ENCODE results near the gene ARIH2.

ARIH2 gene

GRCh38 chr3:48962340-48962739 lies 43.7 kb downstream of the ARIH2 start:
- Histone ChIP-seq H3K27me3 (ENCODE audit: control insufficient read depth, insufficient read depth, low read length) (no peaks in the 10 kb centered on the region), H3K4me1 (ENCODE audit: control insufficient read depth, insufficient read depth, low read length) (no peaks in the 10 kb centered on the region), H3K4me3 (ENCODE audit: low read length) (no peak overlapping the region), H3K9ac (ENCODE audit: low read length) (no peak overlapping the region), H3K27ac (ENCODE audit: low read depth, low read length) (no peak overlapping the region), H3K36me3 (ENCODE audit: control insufficient read depth, insufficient read depth, low read length) (peaks cover 5% of the 10 kb centered on the region)

GRCh38 chr3:48962939-48963338 lies 44.3 kb downstream of the ARIH2 start:
- Histone ChIP-seq H3K36me3 (ENCODE audit: control insufficient read depth, insufficient read depth, low read length) (peaks cover 5% of the 10 kb centered on the region), H3K9ac (ENCODE audit: low read length) (no peak overlapping the region), H3K4me3 (ENCODE audit: low read length) (no peak overlapping the region), H3K4me1 (ENCODE audit: control insufficient read depth, insufficient read depth, low read length) (no peaks in the 10 kb centered on the region), H3K27me3 (ENCODE audit: control insufficient read depth, insufficient read depth, low read length) (no peaks in the 10 kb centered on the region), H3K27ac (ENCODE audit: low read depth, low read length) (no peak overlapping the region)

- no peak overlapping the region for H3K4me3 ChIP-seq (ENCODE audit: low read length)
- no peak overlapping the region for H3K9ac ChIP-seq (ENCODE audit: low read length)
- peaks cover 8% of the 10 kb centered on the region for H3K36me3 ChIP-seq (ENCODE audit: control insufficient read depth, insufficient read depth, low read length)
- no peak overlapping the region for H3K27ac ChIP-seq (ENCODE audit: low read depth, low read length)
- no peaks in the 10 kb centered on the region for H3K27me3 ChIP-seq (ENCODE audit: control insufficient read depth, insufficient read depth, low read length)
- H3K4me1 ChIP-seq (ENCODE audit: control insufficient read depth, insufficient read depth, low read length) = no peaks in the 10 kb centered on the region
Observed at GRCh38 chr3:48963591-48963990, 44.9 kb downstream of the ARIH2 start.

- no peak overlapping the region for H3K9ac ChIP-seq (ENCODE audit: low read length)
- H3K27me3 ChIP-seq (ENCODE audit: control insufficient read depth, insufficient read depth, low read length) = no peaks in the 10 kb centered on the region
- H3K27ac ChIP-seq (ENCODE audit: low read depth, low read length) = no peak overlapping the region
- no peak overlapping the region for H3K4me3 ChIP-seq (ENCODE audit: low read length)
- peaks cover 19% of the 10 kb centered on the region for H3K36me3 ChIP-seq (ENCODE audit: control insufficient read depth, insufficient read depth, low read length)
- H3K4me1 ChIP-seq (ENCODE audit: control insufficient read depth, insufficient read depth, low read length) = no peaks in the 10 kb centered on the region
Observed at GRCh38 chr3:48966367-48966766, 47.7 kb downstream of the ARIH2 start.

- no peaks in the 10 kb centered on the region for H3K4me1 ChIP-seq (ENCODE audit: control insufficient read depth, insufficient read depth, low read length)
Observed at GRCh38 chr3:48966876-48967361, 48.3 kb downstream of the ARIH2 start.

GRCh38 chr3:48970586-48970985 lies 51.9 kb downstream of the ARIH2 start:
- Histone ChIP-seq H3K4me1 (ENCODE audit: control insufficient read depth, insufficient read depth, low read length) (no peaks in the 10 kb centered on the region), H3K27ac (ENCODE audit: low read depth, low read length) (no peak overlapping the region), H3K4me3 (ENCODE audit: low read length) (no peak overlapping the region), H3K9ac (ENCODE audit: low read length) (no peak overlapping the region), H3K36me3 (ENCODE audit: control insufficient read depth, insufficient read depth, low read length) (peaks cover 33% of the 10 kb centered on the region), H3K27me3 (ENCODE audit: control insufficient read depth, insufficient read depth, low read length) (no peaks in the 10 kb centered on the region)

More at GRCh38 chr3:48966876-48967361, 48.3 kb downstream of the ARIH2 start:
- Histone ChIP-seq H3K36me3 (ENCODE audit: control insufficient read depth, insufficient read depth, low read length) (peaks cover 20% of the 10 kb centered on the region), H3K4me3 (ENCODE audit: low read length) (no peak overlapping the region), H3K9ac (ENCODE audit: low read length) (no peak overlapping the region), H3K27ac (ENCODE audit: low read depth, low read length) (no peak overlapping the region), H3K27me3 (ENCODE audit: control insufficient read depth, insufficient read depth, low read length) (no peaks in the 10 kb centered on the region)

- H3K4me1 ChIP-seq (ENCODE audit: control insufficient read depth, insufficient read depth, low read length) = no peaks in the 10 kb centered on the region
- no peaks in the 10 kb centered on the region for H3K27me3 ChIP-seq (ENCODE audit: control insufficient read depth, insufficient read depth, low read length)
- H3K4me3 ChIP-seq (ENCODE audit: low read length) = no peak overlapping the region
- peaks cover 37% of the 10 kb centered on the region for H3K36me3 ChIP-seq (ENCODE audit: control insufficient read depth, insufficient read depth, low read length)
- H3K27ac ChIP-seq (ENCODE audit: low read depth, low read length) = no peak overlapping the region
- H3K9ac ChIP-seq (ENCODE audit: low read length) = no peak overlapping the region
Observed at GRCh38 chr3:48974076-48974864, 55.6 kb downstream of the ARIH2 start.

DNA sequence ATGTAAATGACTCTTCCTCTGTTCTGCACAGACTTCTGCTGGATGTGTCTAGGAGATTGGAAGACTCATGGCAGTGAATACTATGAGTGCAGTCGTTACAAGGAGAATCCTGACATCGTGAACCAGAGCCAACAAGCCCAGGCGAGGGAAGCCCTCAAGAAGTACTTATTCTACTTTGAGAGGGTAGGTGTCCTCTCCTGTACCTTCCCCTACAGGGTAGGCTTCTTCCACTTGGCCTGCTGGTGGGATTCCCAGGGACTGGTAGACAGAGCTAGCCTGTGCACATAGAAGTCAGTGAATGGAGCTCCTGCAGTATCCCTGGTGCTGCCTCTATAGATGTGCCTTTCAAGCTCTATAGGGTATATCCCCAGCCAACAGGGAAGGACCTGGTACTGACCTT lies 60.8 kb downstream of the ARIH2 start:
- Histone ChIP-seq H3K9ac (ENCODE audit: low read length) (no peak overlapping the region), H3K4me1 (ENCODE audit: control insufficient read depth, insufficient read depth, low read length) (no peaks in the 10 kb centered on the region), H3K27me3 (ENCODE audit: control insufficient read depth, insufficient read depth, low read length) (no peaks in the 10 kb centered on the region), H3K36me3 (ENCODE audit: control insufficient read depth, insufficient read depth, low read length) (peaks cover 45% of the 10 kb centered on the region), H3K27ac (ENCODE audit: low read depth, low read length) (no peak overlapping the region), H3K4me3 (ENCODE audit: low read length) (no peak overlapping the region)

DNA sequence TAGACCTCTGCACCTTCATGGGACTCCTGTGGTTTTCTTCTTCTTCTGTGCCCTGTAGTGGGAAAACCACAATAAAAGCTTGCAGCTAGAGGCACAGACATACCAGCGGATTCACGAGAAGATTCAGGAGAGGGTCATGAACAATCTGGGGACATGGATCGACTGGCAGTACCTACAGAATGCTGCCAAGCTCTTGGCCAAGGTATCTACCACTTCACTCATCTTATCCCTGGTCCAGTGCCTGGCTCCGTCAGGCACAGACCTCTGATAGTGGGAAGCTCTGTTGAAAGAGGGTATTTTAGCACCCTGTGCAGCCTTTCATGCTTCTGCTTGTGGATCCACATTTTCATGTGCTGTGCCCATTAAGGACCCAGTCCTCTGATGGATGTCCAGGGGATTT lies 61.7 kb downstream of the ARIH2 start:
- H3K4me1 ChIP-seq (ENCODE audit: control insufficient read depth, insufficient read depth, low read length) = no peaks in the 10 kb centered on the region
- H3K27ac ChIP-seq (ENCODE audit: low read depth, low read length) = no peak overlapping the region
- H3K27me3 ChIP-seq (ENCODE audit: control insufficient read depth, insufficient read depth, low read length) = no peaks in the 10 kb centered on the region
- no peak overlapping the region for H3K9ac ChIP-seq (ENCODE audit: low read length)
- H3K4me3 ChIP-seq (ENCODE audit: low read length) = no peak overlapping the region
- peaks cover 43% of the 10 kb centered on the region for H3K36me3 ChIP-seq (ENCODE audit: control insufficient read depth, insufficient read depth, low read length)

GRCh38 chr3:48982016-48982415 lies 63.4 kb downstream of the ARIH2 start:
- Histone ChIP-seq H3K27ac (ENCODE audit: low read depth, low read length) (no peak overlapping the region), H3K27me3 (ENCODE audit: control insufficient read depth, insufficient read depth, low read length) (no peaks in the 10 kb centered on the region), H3K4me3 (ENCODE audit: low read length) (no peak overlapping the region), H3K36me3 (ENCODE audit: control insufficient read depth, insufficient read depth, low read length) (peaks cover 43% of the 10 kb centered on the region), H3K9ac (ENCODE audit: low read length) (no peak overlapping the region), H3K4me1 (ENCODE audit: control insufficient read depth, insufficient read depth, low read length) (no peaks in the 10 kb centered on the region)

GRCh38 chr3:48982686-48983085 lies 64.0 kb downstream of the ARIH2 start:
- Histone ChIP-seq H3K9ac (ENCODE audit: low read length) (no peak overlapping the region), H3K4me1 (ENCODE audit: control insufficient read depth, insufficient read depth, low read length) (no peaks in the 10 kb centered on the region), H3K36me3 (ENCODE audit: control insufficient read depth, insufficient read depth, low read length) (peaks cover 43% of the 10 kb centered on the region), H3K27ac (ENCODE audit: low read depth, low read length) (no peak overlapping the region), H3K27me3 (ENCODE audit: control insufficient read depth, insufficient read depth, low read length) (no peaks in the 10 kb centered on the region), H3K4me3 (ENCODE audit: low read length) (no peak overlapping the region)

DNA sequence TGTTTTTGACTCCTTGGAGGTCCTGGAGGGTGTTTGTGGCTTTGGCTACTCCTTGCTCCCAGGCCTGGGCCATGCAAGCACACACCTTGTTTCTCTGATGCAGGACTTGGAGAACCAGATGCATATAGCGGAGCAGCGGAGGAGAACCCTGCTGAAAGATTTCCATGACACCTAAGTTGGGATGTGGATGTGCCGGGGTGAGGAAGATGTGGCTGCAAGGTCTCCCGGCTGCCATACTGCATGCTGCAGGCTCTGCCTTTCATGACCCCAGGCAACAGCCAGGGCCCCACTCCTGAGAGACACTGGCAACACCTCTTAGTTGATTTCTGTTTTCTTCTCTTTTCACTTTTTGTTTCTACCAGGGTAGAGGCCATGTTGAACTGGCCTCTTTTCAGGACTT lies 64.5 kb downstream of the ARIH2 start:
- Histone ChIP-seq H3K36me3 (ENCODE audit: control insufficient read depth, insufficient read depth, low read length) (peaks cover 43% of the 10 kb centered on the region), H3K4me1 (ENCODE audit: control insufficient read depth, insufficient read depth, low read length) (no peaks in the 10 kb centered on the region), H3K27me3 (ENCODE audit: control insufficient read depth, insufficient read depth, low read length) (no peaks in the 10 kb centered on the region), H3K4me3 (ENCODE audit: low read length) (no peak overlapping the region), H3K9ac (ENCODE audit: low read length) (no peak overlapping the region), H3K27ac (ENCODE audit: low read depth, low read length) (no peak overlapping the region)

DNA sequence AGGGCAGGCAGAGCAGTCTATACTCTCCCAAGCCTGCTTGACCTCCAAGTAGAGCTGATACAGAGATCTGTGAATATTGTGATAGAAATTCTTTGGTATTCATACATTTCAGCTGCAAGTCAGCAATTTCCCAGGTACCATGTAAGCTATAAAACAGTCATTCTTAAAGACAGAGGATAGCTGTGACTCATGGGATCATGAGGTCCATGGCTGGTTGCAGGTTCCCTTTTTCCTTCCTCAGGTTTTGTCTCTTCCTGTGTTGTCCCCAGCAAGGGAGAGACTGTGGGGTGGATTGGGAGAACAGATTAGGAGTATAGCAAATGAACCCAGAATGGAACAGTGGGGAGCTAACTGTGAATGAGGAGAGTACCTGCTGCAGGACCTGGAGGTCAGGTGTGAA lies 66.0 kb downstream of the ARIH2 start:
- Histone ChIP-seq H3K27me3 (ENCODE audit: control insufficient read depth, insufficient read depth, low read length) (no peaks in the 10 kb centered on the region), H3K4me1 (ENCODE audit: control insufficient read depth, insufficient read depth, low read length) (peaks cover 5% of the 10 kb centered on the region), H3K36me3 (ENCODE audit: control insufficient read depth, insufficient read depth, low read length) (peaks cover 35% of the 10 kb centered on the region), H3K27ac (ENCODE audit: low read depth, low read length) (no peak overlapping the region), H3K4me3 (ENCODE audit: low read length) (no peak overlapping the region), H3K9ac (ENCODE audit: low read length) (no peak overlapping the region)
